GDM1 (cell line): Measurements from ENCODE around the gene RAB40A.
"Not testable (repeated sequence)": the region's sequence is repeated elsewhere in the genome, so short reads cannot be mapped to it uniquely, and the experiment has no call there.

Experiments used
- DNase-seq: peaks from one replicate; lab custom pipeline; 2025; lab: John Stamatoyannopoulos, UW

RAB40A gene

GRCh38 chrX:103461156-103461555 is 58.1 kb downstream of the RAB40A start:
- no peak for DNase-seq

GRCh38 chrX:103460001-103460755 is 59.1 kb downstream of the RAB40A start:
- DNase-seq, result not testable (repeated sequence)

GRCh38 chrX:103453655-103454054 is 65.6 kb downstream of the RAB40A start:
- DNase-seq, result no peak
